ENCODE results near the gene KCNF1.

The KCNF1 gene, protein sequence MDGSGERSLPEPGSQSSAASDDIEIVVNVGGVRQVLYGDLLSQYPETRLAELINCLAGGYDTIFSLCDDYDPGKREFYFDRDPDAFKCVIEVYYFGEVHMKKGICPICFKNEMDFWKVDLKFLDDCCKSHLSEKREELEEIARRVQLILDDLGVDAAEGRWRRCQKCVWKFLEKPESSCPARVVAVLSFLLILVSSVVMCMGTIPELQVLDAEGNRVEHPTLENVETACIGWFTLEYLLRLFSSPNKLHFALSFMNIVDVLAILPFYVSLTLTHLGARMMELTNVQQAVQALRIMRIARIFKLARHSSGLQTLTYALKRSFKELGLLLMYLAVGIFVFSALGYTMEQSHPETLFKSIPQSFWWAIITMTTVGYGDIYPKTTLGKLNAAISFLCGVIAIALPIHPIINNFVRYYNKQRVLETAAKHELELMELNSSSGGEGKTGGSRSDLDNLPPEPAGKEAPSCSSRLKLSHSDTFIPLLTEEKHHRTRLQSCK

DNA sequence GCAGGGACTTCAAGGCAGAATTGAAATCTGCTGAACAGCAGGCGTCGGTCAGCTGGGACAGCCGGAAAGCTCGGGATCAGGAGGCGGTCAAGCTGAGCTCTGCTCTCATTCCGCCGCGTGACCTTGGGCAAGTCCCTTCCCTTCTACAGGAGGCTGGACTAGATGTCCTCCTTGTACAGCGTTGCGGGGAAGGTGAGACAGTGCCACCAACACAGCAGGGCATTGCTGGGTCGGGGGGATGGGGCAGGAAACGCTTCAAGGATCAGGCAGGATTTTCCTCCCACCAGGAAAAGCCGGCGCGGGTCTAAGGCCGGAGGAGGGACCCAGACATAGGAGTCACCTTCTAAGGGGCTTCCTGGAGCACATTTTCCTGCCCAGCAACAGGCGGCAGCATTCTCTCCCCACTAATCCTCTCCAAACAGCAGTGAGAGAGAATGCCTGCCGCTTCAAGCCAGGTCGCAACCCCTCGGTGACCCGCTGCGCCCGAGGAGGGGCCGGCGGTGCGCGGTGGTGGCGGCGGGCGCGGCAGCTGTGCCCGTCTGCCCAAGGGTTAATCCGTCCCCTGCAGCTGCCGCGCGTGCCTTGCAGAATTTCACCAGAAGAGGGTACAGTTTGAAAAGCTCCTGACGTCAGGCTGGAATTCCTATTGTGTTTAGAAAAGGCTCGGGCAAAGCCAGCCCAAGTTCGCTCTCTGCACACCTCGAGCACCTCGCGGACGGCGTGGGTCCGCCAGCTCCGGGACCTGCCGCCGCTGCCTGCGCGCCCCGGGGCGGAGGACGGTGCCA is at the start of gene KCNF1:
Gene KCNF1 (plus strand): TSS at position 644 of the 785 bp plus-strand sequence. CDS start 493 bp downstream, outside the sequence.
- peak; percentile 36 for DNase-seq

DNA sequence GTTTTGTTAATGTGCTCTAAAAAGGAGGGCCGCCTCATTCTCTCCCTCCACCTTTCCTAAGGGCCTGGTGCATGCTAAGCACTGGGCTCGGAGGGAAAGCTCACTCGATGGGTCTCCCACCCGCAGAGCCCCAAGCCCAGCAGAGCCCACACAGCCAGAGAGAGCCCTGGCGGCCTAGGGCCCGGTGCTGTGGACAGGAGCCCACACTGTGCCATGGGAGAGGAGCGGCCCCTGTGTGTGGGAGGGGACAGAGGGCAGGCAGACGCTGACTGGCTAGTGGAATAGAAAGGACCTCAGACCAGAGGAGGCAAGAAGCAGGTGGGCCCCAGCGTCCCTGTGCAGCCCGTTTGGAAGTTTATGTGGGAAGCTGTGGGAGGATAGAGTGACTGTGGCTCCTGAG is 49.4 kb upstream of the KCNF1 start:
- no peak for DNase-seq

DNA sequence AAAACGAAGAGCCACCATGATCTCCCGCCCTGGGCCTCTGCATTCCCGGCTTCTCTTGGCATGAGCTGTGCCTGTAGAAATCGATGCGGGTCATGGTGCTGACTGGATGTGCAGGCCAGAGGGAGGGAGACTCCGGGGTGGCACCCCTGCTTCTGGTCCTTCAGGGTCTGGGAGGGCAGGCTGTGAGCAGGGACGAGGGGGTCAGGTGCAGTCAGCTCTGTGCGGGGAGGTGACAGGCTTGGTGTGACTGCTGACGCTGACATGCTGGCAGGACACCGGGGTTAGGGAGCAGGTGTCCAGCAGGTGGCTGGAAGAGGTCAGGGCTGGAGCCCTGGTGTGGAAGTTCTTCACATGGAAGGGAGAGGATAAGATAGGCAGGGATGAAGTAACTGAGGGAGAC is 48.7 kb upstream of the KCNF1 start:
- DNase-seq = no peak

DNA sequence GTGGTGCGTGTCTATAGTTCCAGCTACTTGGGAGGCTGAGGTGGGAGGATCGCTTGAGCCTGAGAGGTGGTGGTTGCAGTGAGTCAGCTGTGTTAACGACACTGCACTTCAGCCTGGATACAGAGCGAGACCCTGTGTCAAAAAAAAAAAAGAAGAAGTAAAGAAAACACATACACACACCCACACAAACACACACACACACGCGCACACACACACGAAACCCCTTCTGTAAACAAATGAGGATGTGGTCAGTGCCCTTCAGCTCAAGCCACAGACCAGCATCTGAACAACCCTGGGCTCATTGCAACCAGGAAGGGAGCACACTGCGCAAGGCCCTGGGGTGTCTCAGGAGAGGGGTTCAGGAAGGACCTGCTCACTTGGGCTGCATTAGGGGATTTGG is 47.9 kb upstream of the KCNF1 start:
- DNase-seq = no peak

DNA sequence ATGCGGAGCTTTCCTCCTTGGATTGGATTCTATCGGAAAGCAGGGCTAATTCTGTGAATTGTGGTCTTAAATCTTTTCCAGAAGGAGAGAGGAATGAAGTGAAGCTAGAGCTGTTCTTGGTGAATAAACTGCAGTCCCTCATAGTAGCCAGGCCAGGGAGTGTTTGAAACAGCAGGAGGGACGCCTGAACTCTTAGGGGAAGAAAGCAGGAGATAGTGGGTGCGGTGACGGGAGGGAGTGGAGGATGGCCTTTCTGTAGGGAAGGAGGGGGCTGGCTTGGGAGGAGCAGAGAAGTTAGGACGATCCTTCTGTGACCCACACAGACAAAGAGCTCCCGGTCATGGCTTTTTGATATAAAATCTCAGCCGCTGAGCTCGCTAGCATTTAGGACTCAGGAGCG is 47.5 kb upstream of the KCNF1 start:
- no peak for DNase-seq

DNA sequence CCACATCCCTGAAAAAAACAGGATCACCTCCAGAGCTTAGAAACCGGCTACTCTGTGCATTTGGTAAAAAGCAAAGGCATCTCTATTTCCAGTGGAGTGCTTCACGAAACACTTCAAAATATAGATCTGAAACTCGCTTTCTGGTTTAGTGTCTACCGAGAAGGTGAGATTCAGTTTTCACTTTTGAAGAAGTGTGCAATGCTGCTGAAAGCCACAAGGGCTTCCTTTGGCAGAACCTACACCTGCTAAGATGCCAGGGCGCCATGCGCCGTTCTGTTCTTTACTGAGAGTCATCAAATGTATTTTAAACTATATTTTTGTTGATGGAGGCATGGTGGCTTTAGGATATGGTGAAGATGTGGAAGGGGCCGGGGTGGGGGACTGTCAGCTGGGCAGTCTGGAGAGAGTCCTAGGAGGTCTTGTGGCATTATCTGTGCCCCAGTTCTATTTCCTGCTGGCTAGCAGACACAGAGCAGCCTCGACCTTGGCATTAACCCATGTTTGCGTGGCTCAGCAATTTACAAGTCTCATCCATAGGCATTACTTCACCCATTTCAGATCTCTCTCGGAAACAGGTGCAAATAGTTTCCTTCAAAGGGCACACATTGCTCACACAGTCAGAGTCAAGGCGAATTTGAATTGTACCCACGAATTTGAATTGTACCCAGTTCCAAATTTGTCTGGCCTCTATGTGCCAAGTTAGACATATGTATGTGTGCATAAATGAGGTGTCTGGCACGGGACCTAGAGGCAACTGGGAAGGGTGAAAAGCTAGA is 46.7 kb upstream of the KCNF1 start:
- no peak for DNase-seq

DNA sequence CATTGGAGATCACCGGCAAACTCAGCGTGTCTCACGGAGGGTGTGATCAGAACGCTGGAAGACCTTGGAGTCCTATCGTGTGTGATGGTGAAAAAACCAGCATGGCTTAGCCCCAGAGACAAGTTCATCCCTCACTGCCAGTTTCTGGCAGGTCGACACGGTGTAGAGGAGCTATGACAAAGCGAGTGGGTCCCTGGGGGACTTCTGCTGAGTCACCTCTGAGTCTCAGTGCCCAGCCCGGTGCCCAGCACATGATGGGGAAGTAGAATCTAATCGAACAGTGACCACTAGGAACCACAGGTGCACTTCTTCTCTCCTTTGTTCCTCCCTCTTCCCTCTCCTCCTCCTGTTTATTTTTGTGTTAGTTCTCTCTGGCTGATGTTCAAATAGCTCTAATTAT is 45.9 kb upstream of the KCNF1 start:
- DNase-seq = no peak

DNA sequence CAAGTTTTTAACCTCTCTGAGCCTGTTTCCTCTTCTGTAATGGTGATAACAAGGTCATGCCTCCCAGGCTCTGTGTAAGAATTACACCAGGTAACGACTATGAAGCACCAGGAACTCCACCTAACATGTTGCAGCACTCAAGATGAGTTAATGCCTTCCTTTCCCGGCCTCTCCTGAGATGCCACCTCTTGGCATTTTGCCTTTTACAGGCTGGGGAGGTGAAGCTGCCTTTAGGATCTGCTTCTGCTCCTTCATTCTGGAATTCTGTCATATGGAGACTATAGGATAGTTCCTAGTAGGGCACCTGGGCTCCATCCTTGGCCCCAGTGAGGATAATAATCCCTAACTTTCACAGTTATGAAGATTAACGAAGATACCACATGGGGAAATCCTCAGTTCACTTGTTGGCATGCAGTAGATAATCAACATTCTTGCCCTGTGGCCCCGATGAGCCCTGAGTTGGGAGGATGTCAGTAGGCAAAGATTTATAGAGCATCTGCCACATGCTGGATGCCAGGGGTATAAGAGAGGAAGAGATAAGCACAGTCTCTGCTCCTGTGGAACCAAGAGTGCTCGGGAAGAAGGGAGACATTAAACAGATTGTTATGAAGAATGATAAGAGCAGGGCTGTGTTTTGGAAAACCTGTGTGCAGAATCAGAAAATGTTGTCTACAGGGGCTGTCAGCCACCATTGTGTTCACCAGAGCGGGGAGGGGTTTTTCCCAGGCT is 43.9 kb upstream of the KCNF1 start:
- DNase-seq = no peak

DNA sequence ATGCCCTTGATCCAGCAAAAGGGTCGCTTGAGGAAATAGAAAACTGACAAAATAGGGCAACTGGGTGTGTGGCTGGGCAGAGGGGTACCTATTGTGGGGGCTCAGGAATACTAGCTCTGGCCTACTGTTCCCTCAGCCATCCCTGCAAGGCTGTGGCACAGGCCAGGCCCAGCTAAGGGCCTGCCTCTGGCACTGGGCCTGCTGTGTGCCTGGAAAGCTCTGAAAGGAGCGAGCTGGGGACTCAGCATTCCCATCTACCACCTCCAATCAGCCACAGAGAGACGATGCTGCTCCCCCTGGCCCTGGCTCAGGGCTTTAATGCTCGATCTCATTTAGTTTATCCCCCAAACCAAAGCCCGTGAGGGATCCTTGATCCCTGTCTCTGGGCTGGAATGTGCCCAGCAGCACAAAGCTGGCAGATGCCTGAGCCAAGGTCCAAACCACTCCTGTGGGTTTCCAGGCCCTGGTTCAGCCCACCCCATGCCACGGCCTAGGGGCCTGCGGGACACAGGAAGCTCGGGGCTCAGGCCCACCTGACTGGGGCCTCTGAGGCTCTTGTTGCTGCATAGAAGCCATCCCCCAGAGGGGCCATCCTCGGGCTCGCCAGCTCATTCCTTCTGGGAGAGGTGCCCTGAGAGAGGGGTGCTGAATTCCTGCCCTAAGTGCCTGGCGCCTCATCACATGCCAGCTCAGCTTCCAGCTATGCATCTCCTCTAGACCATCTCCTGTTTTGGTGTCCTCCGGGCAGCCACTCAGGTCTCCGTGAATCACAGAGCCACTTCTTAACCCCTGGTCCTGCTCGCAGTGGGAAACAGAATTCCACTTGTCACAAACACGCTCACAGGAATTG is 43.0 kb upstream of the KCNF1 start:
- DNase-seq = no peak

DNA sequence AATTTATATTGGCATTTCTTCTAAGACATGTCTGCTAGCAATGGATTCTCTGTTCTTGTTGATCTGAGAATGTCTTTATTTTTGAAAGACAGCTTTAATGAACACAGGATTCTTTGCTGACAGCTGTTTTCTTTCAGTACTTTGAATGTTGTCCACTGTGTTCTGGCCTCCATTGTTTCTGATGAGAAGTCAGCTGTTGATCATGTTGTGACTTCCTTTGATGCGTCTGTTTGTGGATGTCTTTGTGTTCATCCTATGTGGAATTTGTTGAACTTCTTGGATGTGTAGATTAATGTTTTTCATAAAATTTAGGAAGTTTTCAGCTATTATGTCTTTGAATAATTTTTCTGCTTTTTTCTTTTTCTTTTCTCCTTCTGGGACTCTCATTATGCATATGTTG is 39.8 kb upstream of the KCNF1 start:
- DNase-seq = no peak

DNA sequence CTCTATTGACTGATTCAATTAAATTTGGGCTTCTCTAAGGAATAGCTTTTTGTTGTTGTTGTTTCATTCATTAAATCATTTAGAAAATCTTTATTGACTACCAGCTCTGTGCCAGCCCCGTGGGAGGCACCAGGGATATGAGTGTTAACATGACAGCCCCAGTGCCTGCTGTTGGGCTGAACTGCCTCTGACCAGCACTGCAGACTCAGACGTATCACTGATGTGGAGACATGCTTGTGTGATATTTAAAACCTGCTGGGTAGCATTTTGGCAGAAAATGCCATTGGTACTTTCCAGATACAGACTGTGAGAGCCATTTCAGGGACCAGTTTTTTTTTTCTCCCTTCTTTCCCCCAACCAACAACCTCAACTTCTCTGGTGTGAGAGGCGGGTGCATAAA is 38.6 kb upstream of the KCNF1 start:
- no peak for DNase-seq

DNA sequence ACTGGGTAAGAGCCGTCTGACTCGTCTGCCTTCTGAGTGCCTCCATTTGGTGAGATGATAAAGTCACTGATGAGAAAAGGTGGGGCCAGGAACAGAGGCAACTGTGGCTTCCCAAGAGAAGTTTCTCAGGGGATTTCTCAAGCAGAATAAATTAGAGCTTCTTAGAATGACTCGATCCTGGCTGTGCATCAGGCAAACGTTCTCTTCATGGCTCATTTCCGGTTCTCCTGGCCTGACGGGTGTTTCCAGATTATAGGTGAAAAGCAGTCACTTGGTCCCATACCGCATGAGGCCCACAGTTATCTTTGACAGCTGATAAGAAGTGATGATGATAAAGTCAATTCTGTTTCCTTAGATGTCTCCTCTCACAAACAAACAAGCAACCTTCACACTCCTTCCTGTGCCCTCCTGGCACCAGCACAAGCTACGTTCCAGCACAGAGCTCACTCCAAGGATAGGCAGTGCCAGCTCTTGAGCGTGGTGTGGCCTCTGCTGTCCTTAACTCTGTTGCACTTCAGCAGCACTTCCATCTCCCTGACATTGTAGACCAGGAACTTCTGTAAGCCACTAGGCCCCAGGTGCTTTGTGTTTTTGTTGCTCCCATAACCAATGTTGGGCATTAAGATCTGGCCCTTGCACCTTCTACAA is 37.8 kb upstream of the KCNF1 start:
- DNase-seq = no peak

DNA sequence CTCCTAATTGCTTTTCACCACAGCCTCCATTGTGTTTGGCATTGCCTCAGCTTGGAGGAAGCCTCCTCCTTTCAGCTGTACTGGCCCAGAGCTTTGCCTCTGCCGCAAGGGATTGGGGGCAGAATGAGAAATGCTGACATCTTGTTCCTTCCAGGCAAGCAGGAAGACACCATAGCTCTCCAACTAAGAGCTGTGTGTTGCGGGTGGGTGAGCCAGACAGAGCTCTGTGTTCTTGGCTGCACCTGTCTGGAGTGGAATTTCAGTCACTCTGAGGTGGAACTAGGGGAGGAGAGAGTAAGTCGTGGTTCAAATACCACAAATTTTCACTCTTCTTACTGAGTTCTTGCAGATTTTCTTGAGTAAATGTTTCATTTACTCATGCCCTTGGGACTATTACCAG is 36.6 kb upstream of the KCNF1 start:
- no peak for DNase-seq

DNA sequence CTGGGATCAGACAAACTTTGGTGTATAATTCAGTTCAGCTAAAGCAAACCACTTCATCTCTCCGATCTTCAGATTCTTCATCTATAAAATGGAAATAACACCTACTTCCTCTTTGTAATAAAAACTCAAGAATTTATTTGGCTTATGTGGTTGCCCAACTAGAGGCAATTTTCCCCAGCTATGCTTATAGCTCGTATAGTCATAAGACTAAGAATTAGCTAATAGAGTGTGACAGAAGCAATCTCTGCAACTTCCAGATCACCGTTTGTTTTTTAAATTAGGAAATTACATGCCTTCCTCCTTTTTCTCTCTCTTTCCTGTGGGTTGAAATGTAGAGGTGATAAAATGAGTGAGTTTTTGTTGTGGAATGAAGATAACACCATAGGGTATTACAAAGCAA is 35.3 kb upstream of the KCNF1 start:
- DNase-seq = no peak

DNA sequence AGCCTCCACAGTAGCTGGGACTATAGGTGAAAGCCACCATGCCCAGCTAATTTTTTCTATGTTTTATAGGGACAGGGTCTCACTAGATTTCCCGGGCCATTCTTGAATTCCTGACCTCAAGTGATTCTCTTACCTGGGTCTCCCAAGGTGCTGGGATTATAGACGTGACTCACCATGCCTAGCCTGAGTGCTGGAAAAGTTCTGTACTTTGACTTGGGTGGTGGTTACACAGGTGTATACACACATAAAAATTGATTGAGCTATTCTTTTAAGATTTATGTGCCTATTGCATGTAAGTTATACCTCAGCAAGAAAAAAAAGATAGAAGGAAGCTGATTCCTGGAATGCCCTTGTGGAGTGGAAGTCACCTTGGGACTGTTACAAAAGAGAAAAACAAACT is 34.8 kb upstream of the KCNF1 start:
- DNase-seq = no peak

DNA sequence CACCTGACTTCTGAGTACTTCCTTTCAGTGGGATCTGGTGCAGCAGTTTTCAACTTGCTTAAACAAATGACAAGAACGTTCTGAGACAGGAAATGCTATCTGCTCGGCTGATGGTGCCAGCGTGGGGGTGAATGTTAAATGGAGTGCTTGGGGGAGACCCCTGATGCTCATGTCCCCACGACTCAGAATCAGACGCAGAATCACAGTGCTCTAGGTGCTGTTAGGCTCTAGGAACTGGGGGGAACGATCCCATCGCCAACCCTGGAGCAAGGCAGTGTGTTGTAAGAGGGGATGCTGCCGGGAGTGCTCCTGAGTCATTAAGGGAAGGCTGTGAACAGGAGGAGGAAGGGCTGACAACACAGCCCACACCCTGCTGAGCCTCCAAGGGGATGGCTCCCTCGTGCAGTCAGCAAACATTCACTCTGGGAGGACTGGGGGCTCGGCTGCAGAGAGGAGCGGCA is 34.1 kb upstream of the KCNF1 start:
- no peak for DNase-seq

DNA sequence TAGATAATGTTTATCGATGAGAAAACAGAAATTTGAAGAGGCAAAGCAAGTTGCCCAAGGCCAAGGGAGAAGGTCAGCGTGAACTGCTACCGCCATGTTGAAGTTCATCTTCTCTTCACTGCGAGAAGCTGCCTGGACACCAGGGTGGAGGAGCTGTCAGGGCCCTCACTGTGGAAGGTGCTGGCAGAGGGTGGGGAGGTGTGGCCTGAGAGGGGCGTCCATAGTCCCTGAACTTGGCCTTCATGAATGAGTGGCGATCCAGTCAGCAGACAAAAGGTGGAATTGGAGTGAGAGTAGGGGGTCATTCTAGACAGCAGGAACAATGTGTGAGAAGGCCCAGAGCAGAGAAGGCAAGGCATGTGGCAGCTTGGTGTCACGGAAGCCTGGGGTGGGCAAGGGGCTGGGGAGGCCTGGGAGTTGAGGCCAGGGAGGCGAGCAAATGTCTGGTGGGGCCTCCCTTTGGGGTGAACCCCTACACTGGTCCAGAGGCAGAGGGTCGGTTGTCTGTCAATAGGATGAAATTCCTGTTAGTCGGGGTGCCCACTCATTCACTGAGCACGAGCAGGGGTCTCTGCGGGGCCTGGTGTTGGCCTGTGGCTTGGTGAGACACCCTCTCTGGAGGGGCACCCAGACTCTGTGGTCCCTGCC is 33.3 kb upstream of the KCNF1 start:
- no peak for DNase-seq

DNA sequence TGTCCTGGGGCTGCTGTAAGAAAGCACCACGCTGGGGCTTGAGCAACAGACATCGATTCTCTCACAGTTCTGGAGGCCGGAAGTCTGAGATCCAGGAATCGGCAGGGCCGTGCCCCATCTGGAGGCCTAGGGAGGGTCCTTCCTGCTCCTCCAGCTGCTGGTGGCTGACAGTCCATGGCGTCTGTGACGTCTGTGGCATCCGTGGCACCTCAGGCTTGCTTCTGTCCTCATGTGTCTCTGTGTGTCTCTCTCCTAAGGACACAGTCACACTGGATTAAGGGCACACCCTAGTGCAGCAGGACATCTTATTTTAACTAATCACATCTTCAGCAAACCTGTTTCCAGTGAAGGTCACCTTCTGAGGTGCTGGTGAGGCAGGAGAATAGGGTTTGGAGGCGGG is 32.6 kb upstream of the KCNF1 start:
- no peak for DNase-seq

DNA sequence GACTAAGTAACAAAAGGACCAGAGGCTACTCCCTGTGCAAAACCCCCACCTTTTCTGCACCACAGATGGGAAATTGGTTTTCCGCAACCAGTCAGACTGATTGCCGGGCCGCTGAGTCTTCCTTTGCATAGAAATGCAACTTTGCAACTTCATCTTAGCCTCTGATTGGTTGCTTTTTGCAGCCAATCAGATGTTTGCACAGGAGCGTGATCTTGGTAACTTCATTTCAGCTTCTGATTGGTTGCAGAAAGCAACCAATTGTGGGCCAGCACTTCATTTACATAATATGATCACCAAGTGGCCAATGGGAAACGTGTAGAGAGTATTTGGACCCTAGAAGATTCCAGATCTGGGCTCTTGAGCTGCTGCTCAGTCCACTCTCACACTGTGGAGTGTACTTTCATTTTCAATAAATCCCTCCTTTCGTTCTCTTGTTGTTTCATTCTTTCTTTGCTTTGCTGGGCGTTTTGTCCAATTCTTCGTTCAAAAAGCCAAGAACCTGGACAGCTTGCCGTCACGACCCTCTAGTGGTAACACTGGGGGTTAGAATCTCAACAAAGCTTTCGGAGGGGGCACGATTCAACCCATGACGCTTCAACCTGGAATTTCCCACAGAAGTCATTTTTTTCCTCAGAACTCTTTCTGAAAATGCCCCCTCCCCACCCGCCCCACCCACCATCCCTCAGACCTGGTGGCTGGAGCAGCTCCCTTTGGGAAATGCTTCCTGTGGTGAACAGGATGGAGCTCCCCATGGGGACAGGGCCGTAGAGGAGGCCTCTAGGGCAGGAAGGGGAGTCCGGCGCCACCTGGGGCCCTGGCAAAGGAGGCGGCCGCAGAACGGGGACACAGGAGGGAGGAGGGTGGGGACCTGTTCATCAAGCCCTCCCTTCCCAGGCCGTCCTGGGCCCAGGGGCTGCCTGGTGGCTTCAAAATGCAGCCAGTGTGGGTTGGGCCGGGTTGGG is 31.8 kb upstream of the KCNF1 start:
- DNase-seq = no peak

Measured in NCI-H526 treated with DMSO at 0.1 percent for 48 hours (cell line).